Lung (tissue), 12 donors: ENCODE data around the gene CXCL16. TPM values are rescaled to one million over a fixed set of nuclear protein-coding genes. Genes with fewer than 3 reads are reported as not detected.

Experiments used
- ATAC-seq: fragments of 200-7000 bp; cut with Tn5 transposase; one replicate; pipeline ENCODE4 v1.9.1; 2020; ENCODE audit warnings: moderate number of reproducible peaks; ENCODE audit not compliant: insufficient read depth, low FRiP score
- DNase-seq, 3 donors: peaks; one replicate each; pipeline ENCODE4 v3.0.0-alpha.2; 2013 to 2017
- H3K27ac ChIP-seq, 2 donors: one replicate each; pipeline ENCODE4 v1.5.1; 2013; ENCODE audit warnings: mild to moderate bottlenecking in 2 of 2, moderate library complexity in 2 of 2, control low read depth in 1 of 2, inconsistent platforms in 1 of 2, low read depth in 1 of 2, low read length in 1 of 2
- H3K27me3 ChIP-seq, 3 donors: one replicate each; pipeline ENCODE4 v1.5.1; 2013; ENCODE audit warnings: low read length in 2 of 3; ENCODE audit not compliant: control insufficient read depth in 3 of 3, insufficient read depth in 3 of 3
- H3K36me3 ChIP-seq, 4 donors: one replicate each; pipeline ENCODE4 v1.5.1; 2013; ENCODE audit warnings: low read length in 4 of 4, mild to moderate bottlenecking in 1 of 4, moderate library complexity in 1 of 4; ENCODE audit not compliant: control insufficient read depth in 4 of 4, insufficient read depth in 4 of 4
- H3K4me1 ChIP-seq, 5 donors: one replicate each; pipeline ENCODE4 v1.5.1; 2013; ENCODE audit warnings: low read length in 5 of 5, mild to moderate bottlenecking in 2 of 5, moderate library complexity in 1 of 5; ENCODE audit not compliant: control insufficient read depth in 5 of 5, insufficient read depth in 5 of 5
- H3K4me3 ChIP-seq: one replicate; pipeline ENCODE4 v1.5.1; 2013; ENCODE audit warnings: mild to moderate bottlenecking, control low read depth, moderate library complexity
- H3K9ac ChIP-seq, 2 donors: one replicate each; pipeline ENCODE4 v1.5.1; 2013; ENCODE audit warnings: low read length in 2 of 2, control low read depth in 1 of 2; ENCODE audit not compliant: insufficient read depth in 1 of 2
- H3K9me3 ChIP-seq, 4 donors: one replicate each; pipeline ENCODE4 v1.5.1; 2013; ENCODE audit warnings: low read length in 3 of 4, mild to moderate bottlenecking in 1 of 4, moderate library complexity in 1 of 4; ENCODE audit not compliant: control insufficient read depth in 4 of 4, insufficient read depth in 3 of 4
- CTCF ChIP-seq: IDR thresholded peaks from 2 replicates; pipeline ENCODE4 v1.5.1; 2012; ENCODE audit warnings: mild to moderate bottlenecking; ENCODE audit errors: control extremely low read depth, extremely low read depth
- WGBS, 2 donors: extraction: QIAGEN DNeasy Blood & Tissue Kit; methylation state at CpG; one replicate each; pipeline ENCODE4 v1.1.7; 2013; 5-methylcytosine and 5-hydroxymethylcytosine counted together
- polyA plus RNA-seq, 2 donors: library from polyadenylated mRNA; stranded (reverse); fragments of 200-250 nt; gene quantifications; one replicate each; pipeline ENCODE4 v1.2.1, GENCODE V29; 2013
- total RNA-seq, 2 donors: library from RNA; depleted of rRNA in 1 of 2; stranded (reverse); fragments of >200 nt in 1 of 2; gene quantifications; one replicate each; pipeline ENCODE4 v1.2.1, GENCODE V29; 2014 to 2021
- donor health status: control.
- donor health status: control.
- donor health status: Bipolar disorder and iron deficiency.
- donor health status: healthy.
- donor health status: DM: yes; HTN: yes; CAD: no.

CXCL16 gene
- total and polyA plus RNA-seq, 4 donors = 32.7 to 252 (median 111) TPM

GRCh38 chr17:4743898-4744297 lies 4.2 kb upstream of the CXCL16 start:
- TF ChIP-seq CTCF = no peak
- Histone ChIP-seq H3K27ac (no peak overlapping the region), H3K27me3 (peaks cover 0 to 32% (median 7%) of the 10 kb centered on the region in 3 donors), H3K9me3 (no peaks in the 10 kb centered on the region), H3K9ac (no peak overlapping the region), H3K4me1 (peaks cover 0 to 11% (median 0%) of the 10 kb centered on the region in 5 donors), H3K4me3 (no peak overlapping the region), H3K36me3 (no peaks in the 10 kb centered on the region)
- DNase-seq = no peak
- WGBS, 2 donors = 90 to 92% methylated on average over 8 to 9 of the region's 9 CpGs
- ATAC-seq = no peak

- no peak overlapping the region for H3K27ac ChIP-seq
- 95 to 98% methylated on average over 8 of the region's 8 CpGs for WGBS, 2 donors
- no peaks in the 10 kb centered on the region for H3K36me3 ChIP-seq
- H3K4me1 ChIP-seq = peaks cover 0 to 16% (median 2%) of the 10 kb centered on the region in 5 donors
- ATAC-seq = no peak
- H3K4me3 ChIP-seq = no peak overlapping the region
- no peak for TF ChIP-seq CTCF
- H3K9ac ChIP-seq = no peak overlapping the region
- H3K27me3 ChIP-seq = peaks cover 0 to 37% (median 14%) of the 10 kb centered on the region in 3 donors
- no peak for DNase-seq
- H3K9me3 ChIP-seq = no peaks in the 10 kb centered on the region
These were observed 3.5 kb upstream of the CXCL16 start for GRCh38 chr17:4743216-4743615.

GRCh38 chr17:4742629-4743028 lies 2.9 kb upstream of the CXCL16 start:
- ATAC-seq (no peak), DNase-seq (peak in 2 of 3 donors; percentile 25 to 39)
- no peak overlapping the region for H3K9ac ChIP-seq
- TF ChIP-seq CTCF = no peak
- H3K27ac ChIP-seq = no peak overlapping the region
- 76 to 86% methylated on average over 10 of the region's 10 CpGs for WGBS, 2 donors
- H3K36me3 ChIP-seq = no peaks in the 10 kb centered on the region
- peaks cover 0 to 18% (median 2%) of the 10 kb centered on the region in 5 donors for H3K4me1 ChIP-seq
- H3K4me3 ChIP-seq = no peak overlapping the region
- peaks cover 0 to 36% (median 17%) of the 10 kb centered on the region in 3 donors for H3K27me3 ChIP-seq
- H3K9me3 ChIP-seq = no peaks in the 10 kb centered on the region

- TF ChIP-seq CTCF = no peak
- H3K9me3 ChIP-seq = no peaks in the 10 kb centered on the region
- no peaks in the 10 kb centered on the region for H3K36me3 ChIP-seq
- H3K4me1 ChIP-seq = peaks cover 0 to 18% (median 2%) of the 10 kb centered on the region in 5 donors
- 93 to 96% methylated on average over 9 of the region's 9 CpGs for WGBS, 2 donors
- no peak overlapping the region for H3K27ac ChIP-seq
- peaks cover 0 to 36% (median 17%) of the 10 kb centered on the region in 3 donors for H3K27me3 ChIP-seq
- no peak overlapping the region for H3K9ac ChIP-seq
- DNase-seq = no peak
- ATAC-seq = no peak
- no peak overlapping the region for H3K4me3 ChIP-seq
These were observed 2.4 kb upstream of the CXCL16 start for GRCh38 chr17:4742133-4742532.
